22Rv1 (cell line): ENCODE measurements around the gene HDGF.

Source experiments
- ZFX ChIP-seq: fragments of 450-650 bp; IDR thresholded peaks from 2 replicates; pipeline ENCODE4 v1.6.1; 2017; ENCODE audit warnings: antibody characterized with exemption, borderline replicate concordance
- TF ChIP-seq, protein P1 (sequence below): fragments of 450-650 bp; IDR thresholded peaks from 2 replicates; pipeline ENCODE4 v1.5.1; 2017; ENCODE audit warnings: mild to moderate bottlenecking

GRCh38 chr1:156750711-156751450 lies 594 bp downstream of the HDGF start:
- TF ChIP-seq, protein P1, sequence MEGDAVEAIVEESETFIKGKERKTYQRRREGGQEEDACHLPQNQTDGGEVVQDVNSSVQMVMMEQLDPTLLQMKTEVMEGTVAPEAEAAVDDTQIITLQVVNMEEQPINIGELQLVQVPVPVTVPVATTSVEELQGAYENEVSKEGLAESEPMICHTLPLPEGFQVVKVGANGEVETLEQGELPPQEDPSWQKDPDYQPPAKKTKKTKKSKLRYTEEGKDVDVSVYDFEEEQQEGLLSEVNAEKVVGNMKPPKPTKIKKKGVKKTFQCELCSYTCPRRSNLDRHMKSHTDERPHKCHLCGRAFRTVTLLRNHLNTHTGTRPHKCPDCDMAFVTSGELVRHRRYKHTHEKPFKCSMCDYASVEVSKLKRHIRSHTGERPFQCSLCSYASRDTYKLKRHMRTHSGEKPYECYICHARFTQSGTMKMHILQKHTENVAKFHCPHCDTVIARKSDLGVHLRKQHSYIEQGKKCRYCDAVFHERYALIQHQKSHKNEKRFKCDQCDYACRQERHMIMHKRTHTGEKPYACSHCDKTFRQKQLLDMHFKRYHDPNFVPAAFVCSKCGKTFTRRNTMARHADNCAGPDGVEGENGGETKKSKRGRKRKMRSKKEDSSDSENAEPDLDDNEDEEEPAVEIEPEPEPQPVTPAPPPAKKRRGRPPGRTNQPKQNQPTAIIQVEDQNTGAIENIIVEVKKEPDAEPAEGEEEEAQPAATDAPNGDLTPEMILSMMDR = no peak
- TF ChIP-seq ZFX = no peak
